HG03095 (cell line): ENCODE measurements around the gene LRRC25.
A peak's percentile ranks its signal among the peaks of the same experiment; 100 is the strongest.
"Not testable (repeated sequence)": the region's sequence is repeated elsewhere in the genome, so short reads cannot be mapped to it uniquely, and the experiment has no call there.

Experiments used
- ATAC-seq: cut with Tn5 transposase; IDR thresholded peaks from one replicate; pipeline ENCODE4 v1.9.1; 2021; ENCODE audit warnings: moderate library complexity; ENCODE audit not compliant: unreplicated experiment

Gene LRRC25

DNA sequence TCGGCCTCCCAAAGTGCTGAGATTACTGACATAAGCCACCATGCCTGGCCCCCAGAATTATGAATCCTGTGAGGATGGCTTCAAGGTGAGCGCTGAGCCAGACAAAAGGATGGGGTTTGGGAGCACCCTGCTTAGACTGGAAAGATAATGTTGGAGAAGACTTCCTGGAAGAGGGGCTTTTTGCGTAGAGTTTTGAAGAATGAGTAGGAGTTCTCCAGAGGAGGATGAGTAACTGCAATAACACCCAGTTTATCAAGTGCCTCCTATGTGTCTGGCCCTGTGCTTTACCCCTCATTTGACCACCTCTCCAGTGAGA, 12.1 kb downstream of the LRRC25 start:
- no peak for ATAC-seq

DNA sequence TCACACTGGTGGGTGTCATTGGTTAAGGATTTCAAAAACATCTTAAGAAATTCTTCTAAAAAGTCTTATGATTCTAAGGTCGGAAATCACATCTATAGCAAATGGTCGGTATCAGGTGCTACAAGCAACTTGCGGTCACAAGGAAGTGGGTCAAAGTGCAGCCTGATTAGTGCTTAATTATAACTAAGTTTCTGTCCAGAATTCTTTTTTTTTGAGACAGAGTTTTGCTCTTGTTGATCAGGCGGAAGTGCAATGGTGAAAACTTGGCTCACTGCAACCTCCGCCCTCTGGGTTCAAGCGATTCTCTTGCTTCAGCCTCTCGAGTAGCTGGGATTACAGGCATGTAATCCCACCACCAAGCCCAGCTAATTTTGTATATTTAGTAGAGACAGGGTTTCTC, 12.6 kb downstream of the LRRC25 start:
- ATAC-seq: no peak

DNA sequence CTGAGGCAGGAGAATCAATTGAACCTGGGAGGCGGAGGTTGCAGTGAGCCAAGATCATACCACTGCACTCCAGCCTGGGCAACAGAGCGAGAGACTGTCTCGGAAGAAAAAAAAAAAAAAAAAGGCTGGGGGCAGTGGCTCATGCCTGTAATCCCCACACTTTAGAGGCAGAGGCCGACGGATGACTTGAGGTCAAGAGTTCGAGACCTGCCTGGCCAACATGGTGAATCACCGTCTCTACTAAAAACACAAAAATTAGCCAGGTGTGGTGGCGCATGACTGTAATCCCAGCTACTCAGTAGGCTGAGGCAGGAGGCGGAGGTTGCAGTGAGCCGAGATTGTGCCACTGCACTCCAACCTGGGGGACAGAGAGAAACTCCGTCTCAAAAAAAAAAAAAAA, 13.8 kb downstream of the LRRC25 start:
- ATAC-seq: not testable (repeated sequence)

DNA sequence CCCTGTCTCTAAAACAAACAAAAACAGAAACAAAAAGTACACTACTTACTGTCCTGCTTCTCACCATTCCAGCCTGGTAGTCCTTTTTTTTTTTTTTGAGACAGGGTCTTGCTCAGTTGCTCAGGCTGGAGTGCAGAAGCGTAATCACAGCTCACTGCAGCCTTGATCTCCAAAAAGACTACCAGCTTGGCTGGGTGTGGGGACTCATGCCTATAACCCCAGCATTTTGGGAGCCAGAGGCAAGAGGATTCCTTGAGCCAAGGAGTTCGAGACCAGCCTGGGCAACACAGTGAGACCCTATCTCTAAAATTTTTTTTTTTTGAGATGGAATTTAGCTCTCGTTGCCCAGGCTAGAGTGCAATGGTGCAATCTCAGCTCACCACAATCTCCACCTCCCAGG, 16.6 kb downstream of the LRRC25 start:
- no peak for ATAC-seq

DNA sequence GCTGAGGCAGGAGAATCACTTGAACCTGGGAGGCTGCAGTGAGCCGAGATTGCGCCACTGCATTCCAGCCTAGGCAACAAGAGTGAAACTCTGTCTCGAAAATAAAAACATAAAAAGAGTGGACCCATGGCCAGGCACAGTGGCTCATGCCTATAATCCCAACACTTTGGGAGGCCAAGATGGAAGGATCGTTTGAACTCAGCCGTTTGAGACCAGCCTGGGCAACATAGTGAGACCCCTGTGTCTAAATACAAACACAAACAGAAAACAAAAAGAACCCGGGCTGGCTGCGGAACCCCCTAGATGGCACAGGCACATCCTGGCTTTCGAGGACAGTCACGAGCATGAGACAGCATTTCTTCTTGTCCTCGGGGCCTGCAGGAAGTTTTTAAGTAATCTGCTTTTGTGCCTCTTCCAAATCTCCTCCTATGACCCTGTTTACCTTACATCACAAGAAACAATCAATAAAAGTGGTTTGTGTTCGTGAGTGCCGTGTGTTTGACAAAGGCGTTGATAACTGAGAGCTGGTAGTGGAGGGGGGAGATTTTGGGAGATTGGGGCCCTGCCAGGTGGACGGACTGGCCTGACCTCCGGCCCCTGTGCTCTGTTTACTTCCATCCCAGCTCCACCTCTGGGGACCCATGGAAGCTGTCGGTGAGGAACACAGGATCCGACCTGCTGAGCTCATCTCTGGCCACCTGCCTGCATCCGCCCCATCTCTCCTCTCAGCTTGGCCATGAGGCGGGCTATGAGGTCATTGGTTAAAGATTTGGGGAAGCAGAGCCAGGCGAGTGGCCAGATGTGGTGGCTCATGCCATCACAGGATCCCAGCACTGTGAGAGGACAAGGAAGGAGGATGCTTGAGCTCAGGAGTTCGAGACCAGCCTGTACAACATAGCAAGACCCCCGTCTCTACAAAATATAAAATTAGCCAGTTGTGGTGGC, 17.3 kb downstream of the LRRC25 start:
- no peak for ATAC-seq

DNA sequence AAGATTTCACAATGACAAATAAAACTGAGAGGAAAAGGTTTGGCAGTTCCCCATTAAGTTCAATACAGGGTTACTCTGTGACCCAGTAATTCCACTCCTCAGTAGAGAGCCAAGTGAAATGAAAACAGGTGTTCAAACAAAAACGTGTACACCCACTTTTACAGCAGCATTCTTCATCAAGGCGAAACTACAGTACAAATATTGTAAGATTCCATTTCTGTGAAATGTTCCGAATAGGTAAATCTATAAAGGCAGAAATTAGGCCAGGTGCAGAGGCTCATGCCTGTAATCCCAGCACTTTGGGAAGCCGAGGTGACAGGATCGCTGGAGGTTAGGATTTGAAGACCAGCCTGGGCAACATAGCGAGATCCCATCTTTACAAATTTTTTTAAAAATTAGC, 20.4 kb downstream of the LRRC25 start:
- ATAC-seq: no peak

DNA sequence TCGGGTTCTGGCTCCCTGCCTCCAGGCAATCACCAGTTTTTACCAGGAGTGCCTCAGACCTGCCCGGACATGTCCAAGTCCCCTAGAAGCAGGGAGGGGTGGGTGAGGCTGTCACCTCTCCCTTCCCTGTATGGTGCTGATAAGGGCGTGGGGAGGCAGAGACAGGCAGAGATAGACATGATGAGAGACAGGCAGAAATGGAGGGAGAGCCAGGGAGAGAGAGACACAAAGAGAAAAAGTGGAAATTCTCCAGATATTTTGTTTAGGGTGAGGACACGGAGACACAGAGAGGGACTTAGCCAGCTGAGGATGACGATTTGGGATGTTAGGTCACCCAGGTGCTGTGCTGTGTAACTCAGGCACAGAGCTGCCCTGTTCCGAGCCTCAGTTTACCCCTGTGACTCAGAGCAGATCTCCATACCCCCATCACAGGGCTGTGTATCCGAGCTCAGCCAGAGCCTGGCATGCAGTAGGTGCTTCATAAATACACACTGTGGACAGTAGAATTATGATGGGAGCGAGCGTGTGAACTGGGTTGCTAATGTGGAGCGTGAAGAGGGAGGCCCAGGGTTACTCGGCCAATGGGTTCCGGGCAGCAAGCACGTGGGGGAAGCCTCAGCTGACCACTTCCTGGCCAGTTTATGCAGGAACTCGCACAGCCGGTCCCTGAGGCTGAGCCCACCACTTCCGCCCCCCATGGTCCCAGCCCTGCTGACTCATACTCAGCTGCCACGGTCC, 23.4 kb downstream of the LRRC25 start:
- peak; percentile 80 for ATAC-seq

DNA sequence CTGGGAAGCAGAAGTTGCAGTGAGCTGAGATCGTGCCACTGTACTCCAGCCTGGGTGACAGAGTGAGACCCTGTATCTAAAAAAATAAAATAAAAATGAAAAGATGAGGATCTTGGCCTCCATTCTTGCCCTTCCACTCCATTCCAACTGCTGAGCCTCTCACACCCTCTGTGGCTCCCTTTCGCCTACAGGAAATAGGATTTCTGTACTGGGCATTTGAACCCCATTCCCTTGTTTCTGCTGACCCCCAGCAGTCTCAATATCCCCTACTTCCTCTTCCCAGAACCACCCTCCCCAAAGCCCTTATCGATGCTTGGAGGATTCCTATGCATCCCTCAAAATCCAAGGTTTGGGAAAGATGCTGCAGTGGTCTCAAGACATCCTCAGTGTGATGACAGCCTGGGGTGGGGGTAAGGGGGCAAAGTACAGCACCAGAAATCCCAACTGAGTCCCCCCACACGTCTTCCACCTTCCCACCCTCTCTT, 24.0 kb downstream of the LRRC25 start:
- ATAC-seq: no peak

DNA sequence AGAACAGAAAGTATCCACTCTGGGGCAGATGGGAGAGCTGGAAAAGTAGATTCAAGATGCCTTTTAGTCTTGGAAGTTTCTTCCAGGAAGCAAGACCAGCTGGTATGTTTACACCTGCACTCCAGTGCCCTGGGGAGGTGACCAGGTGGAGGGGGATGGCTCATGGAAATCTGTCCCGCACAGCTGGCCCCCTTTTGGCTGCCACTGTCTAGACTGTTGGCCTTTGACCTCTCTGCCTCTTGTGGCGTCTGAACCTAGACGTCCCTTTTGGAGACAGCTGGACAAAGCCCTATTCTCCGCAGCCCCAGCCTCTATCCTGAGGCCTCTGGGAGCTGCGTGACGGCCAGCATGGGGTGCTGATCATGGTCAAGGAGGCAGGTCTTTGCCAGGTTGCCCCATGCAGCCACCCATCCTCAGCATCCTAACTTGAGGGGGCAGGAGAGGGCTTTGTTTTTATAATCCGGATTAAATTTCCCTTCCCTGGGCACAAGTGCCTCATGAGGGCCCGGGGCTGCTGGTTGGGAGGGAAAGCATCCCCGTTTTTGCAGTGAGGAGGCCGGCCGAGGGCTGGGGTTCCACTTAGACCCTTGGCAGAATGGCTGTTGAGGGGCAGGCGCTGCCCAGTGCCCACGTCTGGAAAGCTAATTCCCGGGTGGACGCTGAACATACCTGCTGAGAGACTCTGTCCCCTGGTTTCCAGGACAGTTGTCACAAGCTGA, 28.8 kb downstream of the LRRC25 start:
- no peak for ATAC-seq

DNA sequence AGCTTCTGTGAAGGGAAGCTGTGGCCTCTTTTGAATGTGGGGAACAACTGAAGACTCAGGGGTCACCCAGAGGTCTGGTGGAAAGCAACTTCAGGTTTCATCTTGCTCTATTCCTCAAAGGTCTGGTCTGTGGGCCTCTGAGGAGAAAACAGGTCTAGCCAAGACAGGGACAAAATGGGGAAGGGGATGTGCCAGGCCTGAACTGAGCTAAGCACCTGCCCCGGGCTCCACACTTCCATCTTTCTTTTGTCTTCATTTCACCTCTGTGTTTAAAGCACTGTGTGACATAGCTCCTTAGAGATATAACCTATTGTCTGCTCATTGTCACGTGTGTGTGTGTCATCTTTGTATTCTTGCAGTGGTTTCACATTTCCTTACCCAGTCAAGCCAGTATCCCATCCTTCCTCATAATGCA, 31.4 kb downstream of the LRRC25 start:
- ATAC-seq: no peak

DNA sequence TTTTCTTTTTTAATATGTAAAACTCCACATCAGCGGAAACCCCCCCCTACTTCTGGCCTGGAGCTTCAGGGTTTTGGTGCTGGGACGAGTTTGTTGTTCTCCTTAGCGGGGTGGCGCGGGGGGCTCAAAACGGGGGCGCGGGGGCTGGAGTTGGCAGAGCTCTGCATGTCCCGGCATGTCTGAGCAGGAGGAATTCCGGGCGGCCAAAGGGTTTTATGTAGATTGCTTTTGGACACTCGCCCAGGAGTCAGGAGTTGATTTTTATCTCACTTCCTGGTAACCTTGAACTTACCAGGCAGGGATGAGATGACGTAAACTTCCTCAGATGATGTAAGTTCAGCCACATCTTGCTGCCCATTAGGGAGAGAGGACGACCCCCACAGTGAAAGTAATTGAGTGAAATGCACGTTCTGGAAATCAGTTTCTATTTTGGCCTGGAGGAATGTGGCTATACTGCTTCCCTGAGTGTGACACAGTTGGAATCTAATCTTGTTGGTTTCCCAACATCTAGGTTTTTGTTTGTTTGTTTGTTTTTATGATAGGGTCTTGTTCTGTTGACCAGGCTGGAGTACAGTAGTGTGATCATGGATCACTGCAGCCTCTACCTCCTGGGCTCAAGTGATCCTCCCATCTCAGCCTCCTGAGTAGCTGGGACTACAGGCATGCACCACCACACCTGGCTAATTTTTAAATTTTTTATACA, 32.4 kb downstream of the LRRC25 start:
- ATAC-seq: no peak

DNA sequence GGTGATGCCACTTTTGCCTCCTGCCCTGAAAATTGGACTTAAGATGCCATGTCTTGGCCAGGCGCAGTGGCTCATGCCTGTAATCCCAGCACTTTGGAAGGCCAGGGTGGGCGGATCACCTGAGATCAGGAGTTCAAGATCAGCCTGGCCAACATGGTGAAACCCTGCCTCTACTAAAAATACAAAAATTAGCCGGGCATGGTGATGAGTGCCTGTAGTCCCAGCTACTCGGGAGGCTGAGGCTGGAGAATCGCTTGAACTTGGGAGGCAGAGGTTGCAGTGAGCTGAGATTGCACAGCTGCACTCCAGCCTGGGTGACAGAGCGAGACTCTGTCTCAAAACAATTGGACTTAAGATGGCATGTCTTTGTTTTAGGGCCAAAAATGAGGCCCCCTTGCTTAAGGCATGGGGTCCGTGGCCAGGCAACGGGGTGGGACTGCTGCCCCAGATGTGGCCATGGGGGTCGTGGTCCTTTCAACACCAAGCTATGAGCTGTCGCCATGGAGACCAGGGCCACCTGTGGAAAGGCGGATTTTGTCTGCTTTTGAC, 33.1 kb downstream of the LRRC25 start:
- not testable (repeated sequence) for ATAC-seq

DNA sequence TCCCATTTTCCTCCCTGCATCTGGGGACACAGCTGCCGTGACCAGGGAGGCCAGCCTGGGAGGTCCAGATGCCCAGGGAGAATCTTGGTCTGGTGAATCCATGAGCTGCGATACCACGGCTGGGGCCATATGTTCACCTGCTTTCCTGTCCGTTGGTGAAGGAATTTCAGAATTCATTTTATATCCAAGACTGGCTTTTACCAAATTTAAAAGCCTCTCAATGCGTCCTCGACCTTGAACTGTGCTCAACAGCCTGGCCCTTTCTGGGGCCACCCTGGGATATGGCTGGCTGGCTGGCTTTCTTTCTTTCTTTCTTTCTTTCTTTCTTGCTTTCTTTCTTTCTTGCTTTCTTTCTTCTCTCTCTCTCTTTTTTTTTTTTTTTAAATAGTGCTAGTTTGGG, 33.6 kb downstream of the LRRC25 start:
- no peak for ATAC-seq

DNA sequence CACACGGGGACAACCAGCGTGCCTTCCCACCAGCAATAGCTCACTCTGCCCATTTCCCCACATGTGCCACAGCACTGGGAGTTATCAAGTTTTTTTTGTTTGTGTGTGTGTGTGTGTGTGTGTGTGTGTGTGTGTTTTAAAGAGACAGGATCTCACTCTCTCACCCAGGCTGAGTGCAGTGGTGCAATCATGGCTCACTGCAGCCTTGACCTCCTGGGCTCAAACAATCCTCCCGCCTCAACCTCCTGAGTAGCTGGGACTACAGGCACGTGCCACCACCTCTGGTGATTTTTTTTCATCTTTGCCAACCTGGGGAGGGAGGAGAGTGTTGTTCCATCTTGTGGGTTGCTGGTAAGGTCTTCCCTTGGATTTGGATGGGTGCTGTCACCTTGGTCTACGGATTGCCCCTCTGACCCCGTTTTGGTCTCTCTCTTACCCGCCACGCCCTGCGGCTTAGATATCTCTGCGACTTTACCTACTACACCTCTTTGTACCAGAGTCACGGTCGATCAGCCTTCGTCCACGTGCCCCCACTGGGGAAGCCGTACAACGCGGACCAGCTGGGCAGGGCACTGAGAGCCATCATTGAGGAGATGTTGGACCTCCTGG, 34.4 kb downstream of the LRRC25 start:
- no peak for ATAC-seq

DNA sequence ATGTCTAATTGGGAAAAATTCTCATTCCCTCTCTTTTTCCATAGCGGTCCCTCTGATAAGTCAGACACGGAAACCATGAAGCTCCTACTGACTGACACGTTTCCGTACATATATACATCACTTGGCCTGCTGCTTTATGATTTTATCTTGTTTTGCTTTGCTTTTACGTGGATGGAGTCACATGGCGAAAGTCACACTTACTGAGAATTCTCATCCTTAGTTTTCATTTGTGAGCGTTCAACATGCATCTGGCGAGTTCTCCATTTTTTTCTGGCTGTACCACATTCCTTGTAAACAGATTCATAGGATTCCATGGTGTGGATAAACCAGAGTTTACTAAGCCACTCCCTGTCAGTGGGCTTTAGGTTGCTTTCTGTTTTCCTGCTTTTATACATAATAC, 35.8 kb downstream of the LRRC25 start:
- no peak for ATAC-seq

DNA sequence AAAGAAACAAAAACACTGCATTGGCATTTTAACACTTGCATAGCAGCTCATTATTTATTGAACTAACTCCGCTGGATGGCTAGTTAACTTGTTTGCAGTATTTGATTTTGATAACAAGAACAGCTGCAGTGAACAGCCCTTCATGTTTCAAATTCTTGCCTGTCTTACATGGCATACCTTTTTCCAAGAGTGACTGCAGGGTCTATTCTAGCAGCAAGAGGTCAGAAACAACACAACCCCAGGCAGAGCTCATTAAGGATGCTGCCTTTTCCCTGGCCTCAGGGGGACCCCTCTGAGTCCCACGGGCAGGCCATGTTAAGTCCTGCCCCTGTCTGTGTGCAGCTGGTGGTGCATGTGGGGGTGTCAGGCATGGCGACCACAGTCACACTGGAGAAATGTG, 40.4 kb downstream of the LRRC25 start:
- ATAC-seq: no peak

DNA sequence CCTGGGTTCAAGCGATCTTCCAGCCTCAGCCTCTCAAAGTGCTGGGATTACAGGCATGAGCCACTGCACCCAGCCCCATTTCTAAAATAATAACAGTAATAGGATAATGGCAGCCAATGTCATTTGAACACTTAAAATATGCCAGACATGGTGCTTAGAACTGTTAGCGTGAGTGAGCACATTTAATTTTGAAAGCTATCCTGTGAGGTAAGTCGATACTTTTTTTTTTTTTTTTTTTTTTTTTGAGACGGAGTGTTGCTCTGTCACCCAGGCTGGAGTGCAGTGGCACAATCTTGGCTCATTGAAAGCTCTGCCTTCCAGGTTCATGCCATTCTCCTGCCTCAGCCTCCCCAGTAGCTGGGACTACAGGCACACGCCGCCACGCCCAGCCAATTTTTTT, 42.7 kb downstream of the LRRC25 start:
- not testable (repeated sequence) for ATAC-seq

DNA sequence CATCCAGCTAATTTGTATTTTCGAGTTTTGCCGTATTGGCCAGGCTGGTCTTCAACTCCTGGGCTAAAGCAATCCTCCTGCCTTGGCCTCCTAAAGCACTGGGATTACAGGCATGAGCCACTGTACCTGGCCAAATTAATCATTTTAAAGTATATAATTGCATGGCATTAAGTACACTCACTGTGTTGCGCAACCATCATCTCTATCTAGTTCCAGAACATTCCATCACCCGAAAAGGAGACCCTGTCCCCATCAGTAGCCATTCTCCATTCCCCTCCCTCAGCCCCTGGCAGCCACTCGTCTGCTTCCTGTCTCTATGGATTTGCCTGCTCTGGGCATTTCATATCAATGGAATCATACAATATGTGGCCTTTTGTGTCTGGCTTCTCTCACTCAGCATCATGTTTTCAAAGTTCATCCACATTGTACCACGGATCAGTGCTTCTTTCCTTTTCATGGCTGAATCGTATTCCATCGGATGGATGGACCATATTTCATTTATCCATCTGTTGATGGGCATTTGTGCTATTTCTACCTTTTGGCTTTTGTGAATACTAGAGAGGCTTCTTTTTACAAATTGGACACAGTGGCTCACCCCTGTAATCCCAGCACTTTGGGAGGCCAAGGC, 43.9 kb downstream of the LRRC25 start:
- no peak for ATAC-seq

DNA sequence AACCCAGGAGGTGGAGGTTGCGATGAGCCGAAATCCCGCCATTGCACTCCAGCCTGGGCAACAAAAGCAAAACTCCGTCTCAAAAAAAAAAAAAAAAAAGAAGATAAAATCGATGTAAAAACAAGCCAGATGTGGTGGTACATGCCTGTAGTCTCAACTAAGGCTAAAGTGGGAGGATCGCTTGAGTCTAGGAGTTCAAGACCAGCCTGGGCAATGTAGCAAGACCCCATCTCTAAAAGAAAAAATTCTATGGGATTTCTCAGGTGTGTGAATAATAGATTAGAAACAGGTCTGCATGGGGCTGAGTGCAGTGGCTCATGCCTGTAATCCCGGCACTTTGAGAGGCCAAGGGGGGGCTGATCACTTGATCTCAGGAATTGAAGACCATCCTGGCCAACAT, 45.9 kb downstream of the LRRC25 start:
- no peak for ATAC-seq

DNA sequence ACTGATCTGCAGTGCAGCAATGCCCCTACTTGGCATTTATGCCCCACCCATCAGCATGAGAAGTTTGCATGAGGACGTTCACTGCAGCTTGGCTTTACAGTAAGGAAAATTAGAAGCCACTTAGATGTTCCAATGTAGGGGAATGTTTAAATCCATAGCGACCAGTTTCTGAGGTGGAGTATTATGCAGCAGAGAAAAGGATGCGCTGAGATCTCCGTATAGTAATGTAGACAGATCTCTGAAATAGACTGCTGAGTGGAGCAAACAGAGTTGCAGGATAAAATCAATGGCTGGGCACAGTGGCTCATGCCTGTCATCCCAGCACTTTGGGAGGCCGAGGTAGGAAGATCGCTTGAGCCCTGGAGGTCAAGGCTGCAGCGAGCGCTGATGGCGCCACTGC, 46.9 kb downstream of the LRRC25 start:
- no peak for ATAC-seq
